GM21825 (cell line): ENCODE results near the gene ERVFRD-1.

ENCODE experiments used
- ATAC-seq: cut with Tn5 transposase; IDR thresholded peaks from one replicate; pipeline ENCODE4 v1.9.1; 2021; ENCODE audit warnings: mild to moderate bottlenecking, moderate library complexity; ENCODE audit not compliant: unreplicated experiment

Gene ERVFRD-1

GRCh38 chr6:11055127-11055627 is 56.3 kb downstream of the ERVFRD-1 start:
- no peak for ATAC-seq

GRCh38 chr6:11054722-11055121 is 56.8 kb downstream of the ERVFRD-1 start:
- no peak for ATAC-seq

- ATAC-seq: no peak
These were observed 58.2 kb downstream of the ERVFRD-1 start for GRCh38 chr6:11053307-11053706.
